GM19324 (cell line): ENCODE measurements around the gene FN3K.

Experiments used
- ATAC-seq: cut with Tn5 transposase; IDR thresholded peaks from one replicate; pipeline ENCODE4 v1.9.1; 2021; ENCODE audit warnings: mild to moderate bottlenecking, moderate library complexity; ENCODE audit not compliant: unreplicated experiment, low FRiP score

Gene FN3K

DNA sequence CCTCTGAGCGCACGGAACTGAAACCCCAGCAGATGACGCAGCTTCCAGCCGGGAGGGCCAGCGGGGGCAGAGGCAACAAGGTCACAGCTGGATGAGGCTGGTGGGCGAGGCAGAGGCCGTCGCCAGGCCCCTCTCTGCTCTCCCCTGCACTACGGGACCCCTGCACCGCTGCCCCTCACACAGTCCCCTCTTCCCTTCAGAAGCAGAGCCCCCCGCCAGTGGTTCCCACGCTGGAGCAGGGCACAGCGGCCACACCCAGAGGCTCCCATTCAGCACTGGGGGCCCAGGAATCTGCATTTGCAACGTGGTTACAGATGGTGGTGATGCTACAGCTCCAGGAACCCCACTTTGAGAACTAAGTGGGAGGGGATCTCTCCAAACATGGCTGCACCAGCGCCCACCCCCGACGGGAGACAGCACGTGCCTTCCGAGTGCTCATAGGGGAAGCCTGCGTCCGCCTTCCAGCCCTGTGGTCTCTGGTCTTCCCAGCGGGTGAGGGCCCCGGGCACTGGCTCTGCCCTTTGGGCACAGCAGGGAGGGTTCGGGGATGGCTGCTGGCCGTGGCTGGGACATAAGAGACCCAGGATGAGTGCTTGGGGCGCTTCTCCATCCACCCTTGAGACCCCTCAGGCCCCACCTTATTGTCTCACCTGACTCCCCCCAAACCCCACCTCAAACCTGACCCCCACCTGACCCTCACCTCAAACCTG, 32.2 kb upstream of the FN3K start:
- no peak for ATAC-seq

DNA sequence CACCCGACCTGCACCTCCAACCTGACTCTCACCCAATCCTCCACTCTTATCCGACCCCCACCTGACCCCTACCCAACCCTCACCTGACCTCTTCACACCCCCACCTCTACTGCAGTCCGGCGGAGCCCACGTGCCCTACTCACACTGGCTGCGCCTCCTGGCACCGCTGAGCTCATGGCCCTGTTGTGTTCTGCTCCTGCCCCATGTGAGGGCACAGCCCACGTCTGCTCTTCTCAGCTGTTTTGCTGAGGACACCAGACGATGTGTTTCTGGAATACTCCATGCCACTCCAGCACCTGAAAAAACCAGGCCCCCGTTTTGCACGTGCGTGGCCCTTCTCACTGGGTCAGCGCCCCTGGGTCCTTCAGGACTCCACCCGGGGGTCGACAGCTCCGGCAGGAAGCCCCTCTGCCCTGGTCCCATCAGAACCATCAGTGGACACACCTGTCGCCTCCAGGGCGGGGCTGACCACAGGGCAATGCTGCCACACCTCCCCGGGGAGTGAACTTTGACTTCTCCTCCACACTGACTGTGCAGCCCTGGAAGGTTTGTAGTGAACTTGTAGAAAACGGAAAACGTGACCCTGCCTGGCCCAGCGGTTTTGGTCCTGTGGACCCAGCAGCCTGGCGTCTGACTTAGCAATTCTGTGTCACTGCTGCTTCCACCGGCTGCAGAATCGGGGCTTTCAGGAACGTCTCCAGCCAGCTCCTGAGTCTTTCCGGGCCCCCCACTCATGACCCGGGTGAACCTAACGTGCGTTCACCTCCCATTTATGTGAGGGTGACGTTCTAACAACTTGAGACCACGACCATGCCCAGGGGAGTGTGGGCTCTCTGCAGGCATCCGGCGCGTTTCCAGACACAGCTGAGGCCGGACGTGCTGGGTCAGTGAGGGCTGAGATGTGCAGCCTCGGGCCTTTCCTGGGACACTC, 31.2 kb upstream of the FN3K start:
- ATAC-seq: no peak

- no peak for ATAC-seq
Observed at GRCh38 chr17:82704886-82705285, 30.5 kb upstream of the FN3K start.

DNA sequence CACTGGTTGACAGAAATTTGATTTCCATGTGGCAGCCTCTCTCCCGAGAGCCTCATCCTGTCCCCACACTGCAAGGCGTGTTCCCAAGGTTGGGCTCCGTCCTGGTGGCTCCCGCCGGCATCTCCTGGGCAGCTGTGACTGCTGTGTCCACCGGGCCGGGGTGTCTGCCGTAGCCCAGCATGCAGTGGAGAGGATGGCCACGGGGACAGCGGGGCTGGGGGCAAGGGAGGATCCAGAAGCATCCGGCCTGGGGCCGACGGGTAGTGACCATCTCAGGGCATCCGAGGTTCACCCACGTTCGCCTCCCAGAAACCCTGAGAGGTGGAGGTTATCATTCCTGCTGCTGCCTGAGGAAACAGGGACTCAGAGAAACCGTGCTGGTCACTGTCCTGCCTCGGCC, 29.7 kb upstream of the FN3K start:
- ATAC-seq: no peak

GRCh38 chr17:82709024-82709675, 26.3 kb upstream of the FN3K start:
- ATAC-seq: no peak

- no peak for ATAC-seq
Observed at GRCh38 chr17:82709676-82710498, 25.5 kb upstream of the FN3K start.

DNA sequence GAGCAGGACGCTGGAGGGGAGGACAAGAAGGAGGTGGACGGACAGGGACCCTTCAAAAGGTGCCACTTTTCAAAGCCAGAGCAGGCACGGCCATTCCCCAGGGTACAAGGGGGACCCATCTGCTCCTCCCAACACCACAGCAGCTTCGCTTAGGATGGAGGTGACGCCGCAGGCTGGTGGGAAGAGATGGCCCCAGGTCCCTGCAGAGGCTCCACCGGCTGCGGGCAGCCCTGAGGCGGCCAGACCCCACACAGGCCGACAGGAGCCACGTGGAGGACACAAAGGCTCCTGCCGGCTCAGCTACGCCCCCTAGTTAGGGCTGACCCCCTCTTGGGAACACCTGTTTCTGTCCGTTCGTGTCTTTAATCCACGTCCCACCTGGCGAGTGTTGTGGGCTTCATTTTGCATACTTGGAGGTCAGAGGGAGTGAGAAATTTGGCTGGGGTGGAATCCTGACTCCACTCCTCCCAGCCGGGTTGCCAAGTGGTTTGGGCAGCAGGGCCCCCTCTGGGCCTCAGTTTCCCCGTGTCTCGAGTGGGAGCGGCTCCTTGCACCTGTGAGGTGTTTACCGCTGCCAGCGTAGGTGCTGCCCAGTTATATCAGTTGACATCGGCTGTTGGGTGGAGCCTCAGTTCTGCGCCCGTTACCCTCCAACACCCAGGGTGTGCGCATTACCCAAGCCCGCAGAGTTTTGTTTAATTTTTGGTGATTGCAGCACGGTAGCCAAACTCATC, 24.7 kb upstream of the FN3K start:
- ATAC-seq: no peak

- ATAC-seq: no peak
Observed at GRCh38 chr17:82713071-82713723, 22.2 kb upstream of the FN3K start.

DNA sequence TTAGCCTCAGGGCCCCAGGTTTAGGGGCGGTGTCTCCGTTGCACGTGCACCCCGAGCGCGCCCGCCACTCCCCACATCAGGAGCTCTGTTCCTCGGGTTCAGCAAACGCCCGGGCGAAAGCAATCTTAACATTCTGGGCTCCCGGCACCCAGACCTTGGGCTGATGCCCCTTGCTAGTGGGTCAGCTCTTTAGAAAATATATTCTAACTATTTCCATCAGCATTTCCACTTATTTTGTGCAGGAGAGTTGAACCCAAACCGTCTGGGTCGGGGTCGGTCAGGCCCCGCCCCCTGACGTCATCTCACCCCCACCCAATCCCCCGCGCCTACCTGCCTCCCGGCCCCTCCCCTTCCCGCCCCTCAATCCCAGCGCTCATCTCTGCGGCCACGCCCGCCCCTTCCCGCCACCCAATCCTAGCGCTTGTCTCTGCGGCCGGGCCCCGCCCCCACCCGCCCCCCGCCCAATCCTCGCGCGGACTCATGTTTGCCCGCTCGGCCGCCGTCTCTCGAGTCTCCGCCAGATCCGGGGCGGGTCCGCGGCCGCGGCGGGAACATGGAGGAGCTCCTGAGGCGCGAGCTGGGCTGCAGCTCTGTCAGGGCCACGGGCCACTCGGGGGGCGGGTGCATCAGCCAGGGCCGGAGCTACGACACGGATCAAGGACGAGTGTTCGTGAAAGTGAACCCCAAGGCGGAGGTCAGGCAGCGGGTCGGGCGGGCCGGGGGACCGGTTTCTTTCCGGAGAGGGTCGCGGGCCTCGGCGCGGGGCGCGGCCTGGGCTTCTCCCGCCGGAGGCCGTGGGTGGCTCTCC, 19.0 kb upstream of the FN3K start, which contains the start of gene FN3KRP:
Gene FN3KRP (plus strand): TSS at position 504 of the 808 bp plus-strand sequence. CDS start 50 bp downstream, at position 554.
- peak; percentile 61 for ATAC-seq

- no peak for ATAC-seq
Observed at GRCh38 chr17:82718986-82719685, 16.3 kb upstream of the FN3K start.

- ATAC-seq: no peak
Observed at GRCh38 chr17:82720204-82720603, 15.2 kb upstream of the FN3K start.

GRCh38 chr17:82722341-82723013, 12.9 kb upstream of the FN3K start:
- no peak for ATAC-seq

DNA sequence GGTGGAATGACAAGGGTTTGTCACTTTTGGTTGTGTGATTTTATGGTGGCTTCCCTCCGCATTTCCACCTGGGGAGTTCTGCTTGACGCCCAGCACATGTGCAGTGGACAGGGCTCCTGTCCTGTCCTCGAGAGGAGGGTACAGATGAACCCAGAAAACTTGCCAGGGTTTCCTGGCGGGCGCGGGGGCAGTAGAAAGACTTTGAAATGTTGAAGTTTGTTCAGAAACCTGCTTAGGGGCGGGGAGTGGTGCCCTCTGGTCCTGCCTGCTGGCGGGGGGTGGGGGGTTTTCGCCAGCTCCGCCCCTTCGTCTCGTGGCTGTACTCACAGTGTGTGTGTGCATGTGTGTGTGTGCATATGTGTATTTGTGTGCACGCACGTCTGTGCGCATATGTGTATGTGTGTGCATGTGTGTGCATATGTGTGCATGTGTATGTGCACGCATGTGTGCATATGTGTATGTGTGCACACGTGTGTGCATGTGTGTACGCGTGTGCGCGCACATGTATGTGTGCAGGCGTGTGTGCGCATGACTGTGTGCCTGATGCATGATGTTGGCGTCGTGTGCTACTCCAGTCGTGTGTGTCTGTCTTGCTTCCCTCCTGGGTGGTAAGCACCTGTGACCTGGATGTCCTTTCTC, 12.1 kb upstream of the FN3K start:
- ATAC-seq: no peak

- no peak for ATAC-seq
Observed at GRCh38 chr17:82726427-82726826, 9.0 kb upstream of the FN3K start.

- ATAC-seq: no peak
Observed at GRCh38 chr17:82729479-82730260, 5.7 kb upstream of the FN3K start.
